HEK293T (cell line): ENCODE measurements around the gene GAB2.

ENCODE experiments used
- CTCF ChIA-PET: fragments of 350-600 bp; formaldehyde crosslinking; extraction: SDS; loops from one replicate; lab custom pipeline; 2021; ENCODE audit warnings: antibody characterized with exemption, inconsistent platforms; lab: Yijun Ruan, JAX
- POLR2A ChIA-PET: fragments of 350-600 bp; formaldehyde crosslinking; extraction: SDS; loops from one replicate; lab custom pipeline; 2020; ENCODE audit warnings: antibody characterized with exemption, inconsistent platforms; lab: Yijun Ruan, JAX
- DNase-seq: peaks from one replicate; pipeline ENCODE4 v3.0.0; 2012; ENCODE audit warnings: mixed read lengths; ENCODE audit errors: extremely low spot score
- ARNT ChIP-seq: fragments of 450-650 bp; IDR thresholded peaks from 2 replicates; pipeline ENCODE4 v1.6.1; 2017; ENCODE audit warnings: mild to moderate bottlenecking
- BHLHE40 ChIP-seq: fragments of 450-650 bp; IDR thresholded peaks from 2 replicates; pipeline ENCODE4 v1.6.1; 2016; ENCODE audit warnings: mild to moderate bottlenecking, moderate library complexity, borderline replicate concordance
- CTBP1 ChIP-seq: fragments of 450-650 bp; IDR thresholded peaks from 2 replicates; pipeline ENCODE4 v1.6.1; 2016; ENCODE audit warnings: borderline replicate concordance
- ELF4 ChIP-seq: fragments of 450-650 bp; IDR thresholded peaks from 2 replicates; pipeline ENCODE4 v1.6.1; 2017; ENCODE audit warnings: antibody characterized with exemption
- FOXA1 ChIP-seq: fragments of 450-650 bp; IDR thresholded peaks from 2 replicates; pipeline ENCODE4 v1.6.1; 2016; ENCODE audit warnings: mild to moderate bottlenecking
- FOXK2 ChIP-seq: fragments of 450-650 bp; IDR thresholded peaks from 2 replicates; pipeline ENCODE4 v1.6.1; 2016; ENCODE audit warnings: mild to moderate bottlenecking
- FOXM1 ChIP-seq: fragments of 450-650 bp; IDR thresholded peaks from 2 replicates; pipeline ENCODE4 v1.6.1; 2017; ENCODE audit warnings: mild to moderate bottlenecking, borderline replicate concordance
- HDGF ChIP-seq: fragments of 450-650 bp; IDR thresholded peaks from 2 replicates; pipeline ENCODE4 v1.6.1; 2017; ENCODE audit warnings: antibody characterized with exemption, borderline replicate concordance
- L3MBTL2 ChIP-seq: fragments of 450-650 bp; conservative IDR thresholded peaks from 2 replicates; pipeline ENCODE4 v1.6.1; 2016; ENCODE audit warnings: mild to moderate bottlenecking
- LEF1 ChIP-seq: fragments of 450-650 bp; IDR thresholded peaks from 2 replicates; pipeline ENCODE4 v1.6.1; 2017; ENCODE audit warnings: mild to moderate bottlenecking, borderline replicate concordance
- NFRKB ChIP-seq: fragments of 450-650 bp; IDR thresholded peaks from 2 replicates; pipeline ENCODE4 v1.6.1; 2016; ENCODE audit warnings: mild to moderate bottlenecking, moderate library complexity
- SP1 ChIP-seq: fragments of 450-650 bp; IDR thresholded peaks from 2 replicates; pipeline ENCODE4 v1.6.1; 2017
- SUZ12 ChIP-seq: fragments of 450-650 bp; IDR thresholded peaks from 2 replicates; pipeline ENCODE4 v1.6.1; 2016; ENCODE audit warnings: mild to moderate bottlenecking
- TARDBP ChIP-seq: fragments of 450-650 bp; IDR thresholded peaks from 2 replicates; pipeline ENCODE4 v1.6.1; 2016
- ZNF384 ChIP-seq: fragments of 450-650 bp; IDR thresholded peaks from 2 replicates; pipeline ENCODE4 v1.6.1; 2016
- TF ChIP-seq, protein P1 (sequence below): fragments of 450-650 bp; IDR thresholded peaks from 2 replicates; pipeline ENCODE4 v1.6.1; 2016

The GAB2 gene

GRCh38 chr11:78384231-78384630, 33.4 kb downstream of the GAB2 start:
- ChIA-PET CTCF (no interaction called here), POLR2A (no interaction called here)
- no peak for TF ChIP-seq L3MBTL2
- no peak for TF ChIP-seq SUZ12
- TF ChIP-seq TARDBP: no peak
- TF ChIP-seq CTBP1: no peak
- TF ChIP-seq, protein P1, sequence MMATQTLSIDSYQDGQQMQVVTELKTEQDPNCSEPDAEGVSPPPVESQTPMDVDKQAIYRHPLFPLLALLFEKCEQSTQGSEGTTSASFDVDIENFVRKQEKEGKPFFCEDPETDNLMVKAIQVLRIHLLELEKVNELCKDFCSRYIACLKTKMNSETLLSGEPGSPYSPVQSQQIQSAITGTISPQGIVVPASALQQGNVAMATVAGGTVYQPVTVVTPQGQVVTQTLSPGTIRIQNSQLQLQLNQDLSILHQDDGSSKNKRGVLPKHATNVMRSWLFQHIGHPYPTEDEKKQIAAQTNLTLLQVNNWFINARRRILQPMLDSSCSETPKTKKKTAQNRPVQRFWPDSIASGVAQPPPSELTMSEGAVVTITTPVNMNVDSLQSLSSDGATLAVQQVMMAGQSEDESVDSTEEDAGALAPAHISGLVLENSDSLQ: no peak
- TF ChIP-seq LEF1: no peak
- TF ChIP-seq ELF4: no peak
- no peak for TF ChIP-seq FOXA1
- TF ChIP-seq ARNT: no peak
- no peak for TF ChIP-seq HDGF
- no peak for TF ChIP-seq BHLHE40
- TF ChIP-seq ZNF384: no peak
- no peak for TF ChIP-seq NFRKB
- TF ChIP-seq SP1: no peak
- DNase-seq: no peak

GRCh38 chr11:78381865-78382264, 35.8 kb downstream of the GAB2 start:
- POLR2A ChIA-PET: no interaction called here
- TF ChIP-seq ARNT: no peak
- CTCF ChIA-PET: no interaction called here
- DNase-seq: no peak

GRCh38 chr11:78380615-78381051, 37.0 kb downstream of the GAB2 start:
- TF ChIP-seq LEF1 (no peak), BHLHE40 (no peak), ELF4 (no peak), ZNF384 (no peak), HDGF (no peak), FOXA1 (no peak), TARDBP (no peak), SP1 (no peak), ARNT (no peak), FOXK2 (no peak), CTBP1 (no peak), NFRKB (no peak), SUZ12 (no peak), FOXM1 (no peak), L3MBTL2 (no peak)
- TF ChIP-seq, protein P1: no peak
- CTCF ChIA-PET: no interaction called here
- POLR2A ChIA-PET: no interaction called here
- DNase-seq: no peak

- TF ChIP-seq L3MBTL2 (no peak), FOXM1 (no peak), FOXA1 (no peak), LEF1 (no peak)
- TF ChIP-seq, protein P1: no peak
- DNase-seq: no peak
- ChIA-PET CTCF (interaction anchor here (0.5 to 0.6 kb wide), 3 partner anchors 13 to 53 kb away, joined by 3 read pairs; no protein-coding TSS in a partner anchor), POLR2A (no interaction called here)
Measured at GRCh38 chr11:78379039-78379670, 38.5 kb downstream of the GAB2 start.

DNA sequence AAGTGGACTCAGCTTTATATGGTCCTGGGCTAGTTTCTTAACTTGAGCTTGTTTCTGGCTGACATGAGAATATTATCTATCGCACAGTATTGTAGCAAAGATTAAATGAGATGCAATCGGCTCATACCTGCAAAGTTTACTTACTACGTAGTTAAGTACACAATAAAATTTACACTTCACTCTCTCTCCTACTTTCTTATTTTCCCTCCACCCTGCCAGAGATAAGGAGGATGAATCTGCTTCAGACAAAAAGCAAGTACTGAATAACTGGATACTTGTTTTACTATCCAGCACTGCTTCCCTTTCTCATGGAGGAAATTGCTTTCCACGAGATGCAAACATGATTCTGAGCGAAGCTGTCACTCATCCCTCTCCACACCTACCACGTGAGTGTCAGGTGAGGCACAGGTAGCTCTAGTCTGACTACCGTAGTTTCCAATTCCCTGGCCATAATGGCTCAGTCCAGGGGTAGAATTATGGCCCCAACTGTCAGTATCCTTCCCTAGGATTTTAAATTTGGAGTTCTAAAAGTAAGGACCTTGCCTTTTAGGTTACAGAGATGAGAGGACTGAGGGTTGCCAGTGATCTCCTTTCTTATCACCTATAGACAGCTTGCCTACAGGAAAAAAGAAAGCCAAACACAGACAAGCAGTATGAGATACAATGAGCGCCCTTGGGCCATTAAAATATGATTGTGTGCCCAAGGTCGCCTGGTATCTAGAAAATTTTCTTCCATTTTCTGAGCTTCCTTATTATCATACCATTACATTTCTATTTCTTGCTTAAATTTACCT, 39.8 kb downstream of the GAB2 start:
- ChIA-PET POLR2A (no interaction called here), CTCF (no interaction called here)
- TF ChIP-seq HDGF: no peak
- DNase-seq: no peak

DNA sequence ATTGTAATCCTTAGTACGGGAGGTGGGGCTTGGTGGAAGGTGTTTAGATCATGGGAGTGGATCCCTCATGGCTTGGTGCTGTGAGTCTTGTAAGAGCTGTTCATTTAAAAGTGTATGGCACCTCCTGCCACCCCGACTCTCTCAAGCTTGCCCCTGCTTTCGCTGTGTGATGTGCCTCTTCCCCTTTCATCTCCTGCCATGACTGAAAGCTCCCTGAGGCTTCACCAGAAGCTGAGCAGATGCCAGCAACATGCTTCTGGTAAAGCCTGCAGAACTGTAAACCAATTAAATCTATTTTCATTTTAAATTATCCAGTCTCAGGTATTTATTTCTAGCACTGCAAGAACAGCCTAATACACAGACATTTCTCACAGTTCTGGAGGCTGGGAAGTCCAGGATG, 40.8 kb downstream of the GAB2 start:
- ChIA-PET POLR2A (no interaction called here), CTCF (no interaction called here)
- TF ChIP-seq SP1 (no peak), ZNF384 (no peak), TARDBP (no peak), L3MBTL2 (no peak), FOXM1 (no peak), LEF1 (no peak), CTBP1 (no peak), FOXA1 (no peak), HDGF (no peak), BHLHE40 (no peak), ARNT (no peak), ELF4 (no peak), NFRKB (no peak), FOXK2 (no peak), SUZ12 (no peak)
- TF ChIP-seq, protein P1: no peak
- DNase-seq: no peak
